ENCODE measurements around the gene CENPW.

Gene CENPW

GRCh38 chr6:126339796-126340609 lies at the start of gene CENPW:
TSS of gene CENPW (plus strand) at chr6:126340115. CDS start at chr6:126340274, 159 bp downstream.
- DNase-seq (ENCODE audit: low read depth in 2 of 2) = peak; percentile 83 to 92

- no peak for DNase-seq (ENCODE audit: low read depth in 2 of 2)
These were observed 45.9 kb upstream of the CENPW start for GRCh38 chr6:126293891-126294524.

GRCh38 chr6:126300126-126300525 lies 39.8 kb upstream of the CENPW start:
- DNase-seq (ENCODE audit: low read depth in 2 of 2) = no peak

GRCh38 chr6:126300735-126301134 lies 39.2 kb upstream of the CENPW start:
- no peak for DNase-seq (ENCODE audit: low read depth in 2 of 2)

- DNase-seq (ENCODE audit: low read depth in 2 of 2) = no peak
These were observed 37.7 kb upstream of the CENPW start for GRCh38 chr6:126302191-126302590.

GRCh38 chr6:126307849-126308248 lies 32.1 kb upstream of the CENPW start:
- DNase-seq (ENCODE audit: low read depth in 2 of 2) = no peak

GRCh38 chr6:126308362-126308761 lies 31.6 kb upstream of the CENPW start:
- no peak for DNase-seq (ENCODE audit: low read depth in 2 of 2)

- no peak for DNase-seq (ENCODE audit: low read depth in 2 of 2)
These were observed 27.8 kb upstream of the CENPW start for GRCh38 chr6:126312013-126312665.

- no peak for DNase-seq (ENCODE audit: low read depth in 2 of 2)
These were observed 26.0 kb upstream of the CENPW start for GRCh38 chr6:126313941-126314340.

- no peak for DNase-seq (ENCODE audit: low read depth in 2 of 2)
These were observed 21.1 kb upstream of the CENPW start for GRCh38 chr6:126318797-126319196.

- no peak for DNase-seq (ENCODE audit: low read depth in 2 of 2)
These were observed 6.2 kb upstream of the CENPW start for GRCh38 chr6:126333729-126334128.

- no peak for DNase-seq (ENCODE audit: low read depth in 2 of 2)
These were observed 4.7 kb upstream of the CENPW start for GRCh38 chr6:126335210-126335609.

- no peak for DNase-seq (ENCODE audit: low read depth in 2 of 2)
These were observed 2.6 kb upstream of the CENPW start for GRCh38 chr6:126337323-126337722.

- DNase-seq (ENCODE audit: low read depth in 2 of 2) = no peak
These were observed 1.2 kb downstream of the CENPW start for GRCh38 chr6:126341126-126341525.

GRCh38 chr6:126344181-126344580 lies 4.3 kb downstream of the CENPW start:
- no peak for DNase-seq (ENCODE audit: low read depth in 2 of 2)

GRCh38 chr6:126351960-126352359 lies 12.0 kb downstream of the CENPW start:
- no peak for DNase-seq (ENCODE audit: low read depth in 2 of 2)

GRCh38 chr6:126352514-126352913 lies 12.6 kb downstream of the CENPW start:
- DNase-seq (ENCODE audit: low read depth in 2 of 2) = no peak

- no peak for DNase-seq (ENCODE audit: low read depth in 2 of 2)
These were observed 16.6 kb downstream of the CENPW start for GRCh38 chr6:126356526-126356925.

GRCh38 chr6:126359936-126360537 lies 20.1 kb downstream of the CENPW start:
- no peak for DNase-seq (ENCODE audit: low read depth in 2 of 2)

- no peak for DNase-seq (ENCODE audit: low read depth in 2 of 2)
These were observed 22.0 kb downstream of the CENPW start for GRCh38 chr6:126361832-126362440.

GRCh38 chr6:126367849-126368248 lies 27.9 kb downstream of the CENPW start:
- no peak for DNase-seq (ENCODE audit: low read depth in 2 of 2)

GRCh38 chr6:126372626-126373025 lies 32.7 kb downstream of the CENPW start:
- no peak for DNase-seq (ENCODE audit: low read depth in 2 of 2)

Measured in stimulated activated CD8-positive, alpha-beta memory T cell treated with anti-CD3 and anti-CD28 coated beads, Interleukin-7, amount 100 ng/mL, for 4 hours (primary cell).